GM18870 (cell line): Measurements from ENCODE around the gene DENND1B.
"Not testable (repeated sequence)": the region's sequence is repeated elsewhere in the genome, so short reads cannot be mapped to it uniquely, and the experiment has no call there.

Experiments used
- ATAC-seq: cut with Tn5 transposase; IDR thresholded peaks from one replicate; pipeline ENCODE4 v1.9.1; 2021; ENCODE audit warnings: moderate library complexity; ENCODE audit not compliant: unreplicated experiment

The DENND1B gene

DNA sequence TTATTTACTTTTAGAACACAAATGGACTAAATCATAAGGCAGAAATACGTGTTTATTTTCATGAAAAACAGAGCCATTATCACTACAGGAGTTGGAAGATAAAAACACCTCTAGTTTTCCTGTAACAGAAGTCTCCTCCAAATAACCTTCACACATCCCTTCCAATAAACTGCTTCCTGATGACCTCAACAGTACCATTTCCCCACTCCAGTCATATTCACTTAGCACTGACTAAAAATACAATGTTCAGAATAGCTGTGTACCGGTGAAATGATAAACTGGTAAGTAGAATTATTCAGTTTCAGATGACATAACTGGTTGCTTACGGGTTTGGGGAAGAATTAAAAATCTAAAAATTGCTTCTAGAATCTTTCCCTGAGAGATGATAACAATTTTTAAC lies 137.9 kb downstream of the DENND1B start:
- no peak for ATAC-seq

DNA sequence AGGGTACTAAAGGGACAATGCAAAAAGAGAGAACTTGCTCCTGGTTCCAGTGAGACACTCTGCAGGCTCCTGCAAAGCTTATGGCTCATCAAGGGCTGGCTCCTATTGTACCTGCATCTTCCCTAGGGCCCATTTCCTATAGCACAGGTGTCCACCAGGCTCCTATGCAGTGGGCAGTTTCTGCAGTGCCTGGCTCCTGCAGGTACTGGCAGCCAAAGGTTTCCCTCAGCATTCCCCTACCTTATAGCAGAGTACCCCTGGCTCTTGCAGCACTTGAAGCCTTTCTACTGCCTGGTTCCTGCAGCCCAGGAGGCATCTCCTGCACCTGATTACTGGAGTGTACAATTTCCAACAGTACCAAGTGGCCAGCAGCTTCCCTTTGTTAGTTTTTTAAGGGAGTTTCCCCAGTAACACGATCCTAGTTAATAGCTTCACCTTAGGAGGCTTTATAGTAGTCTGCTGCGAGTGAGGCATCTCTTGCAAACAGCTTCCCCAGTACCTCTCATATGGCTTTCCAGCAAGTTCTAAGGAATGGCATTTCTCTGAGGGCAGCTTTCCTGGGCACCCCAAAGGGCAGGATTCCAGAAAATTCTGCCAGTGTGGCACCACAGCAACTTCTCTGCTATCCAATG lies 141.7 kb downstream of the DENND1B start:
- ATAC-seq = no peak

DNA sequence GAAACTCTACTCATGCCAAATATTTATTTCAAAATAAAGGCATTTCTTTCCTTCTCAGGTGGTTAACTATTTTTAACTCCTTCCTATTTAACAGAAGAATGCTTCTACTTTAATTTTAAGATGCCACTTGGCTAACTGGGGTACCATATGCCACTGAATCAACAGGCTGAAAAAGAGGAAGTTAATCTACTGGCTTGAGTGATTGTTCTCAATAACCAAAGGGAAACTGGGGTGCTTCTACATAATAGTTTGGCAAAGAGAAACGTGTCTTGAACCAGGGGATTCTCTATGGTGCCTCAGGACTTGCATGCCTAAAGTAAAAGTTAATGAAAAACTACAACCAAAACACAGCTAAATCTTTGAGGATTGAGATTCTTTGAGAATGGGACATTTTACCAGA lies 142.6 kb downstream of the DENND1B start:
- ATAC-seq = no peak

DNA sequence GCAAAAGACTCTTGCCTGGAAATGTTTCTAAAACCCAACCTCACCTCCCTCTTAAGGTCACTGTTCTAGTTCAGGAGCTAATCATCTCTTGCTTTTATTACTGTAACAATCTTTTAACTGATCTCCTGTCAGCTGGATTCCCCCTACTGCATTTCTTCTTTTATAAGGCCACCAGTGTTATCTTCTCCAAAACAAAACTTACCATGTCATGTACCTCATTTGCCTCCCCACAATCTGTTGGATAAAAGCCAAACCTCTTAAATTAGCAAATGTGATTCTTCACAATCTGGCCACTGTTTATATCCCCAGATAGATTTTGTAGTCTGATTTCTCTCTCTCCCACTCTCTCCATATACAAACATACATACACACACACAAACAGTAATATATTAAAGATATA lies 143.3 kb downstream of the DENND1B start:
- ATAC-seq = no peak

DNA sequence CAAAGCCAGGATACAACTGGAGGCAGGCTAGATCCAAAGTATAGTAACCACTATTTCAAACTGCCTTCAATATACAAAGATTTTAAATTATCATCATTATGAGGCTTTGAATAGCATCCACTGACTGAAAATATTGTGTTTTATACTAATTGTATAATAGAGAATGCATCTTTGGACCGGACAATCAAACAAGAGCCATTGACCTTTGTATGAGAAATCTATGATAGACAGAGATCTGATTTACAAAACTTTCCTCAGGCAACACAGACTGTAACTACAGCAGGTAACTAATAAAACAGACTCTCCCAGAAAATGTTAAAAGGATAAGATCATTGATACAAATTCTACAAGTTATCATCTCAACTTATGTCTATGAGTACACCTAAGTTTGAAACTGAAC lies 152.9 kb downstream of the DENND1B start:
- no peak for ATAC-seq

DNA sequence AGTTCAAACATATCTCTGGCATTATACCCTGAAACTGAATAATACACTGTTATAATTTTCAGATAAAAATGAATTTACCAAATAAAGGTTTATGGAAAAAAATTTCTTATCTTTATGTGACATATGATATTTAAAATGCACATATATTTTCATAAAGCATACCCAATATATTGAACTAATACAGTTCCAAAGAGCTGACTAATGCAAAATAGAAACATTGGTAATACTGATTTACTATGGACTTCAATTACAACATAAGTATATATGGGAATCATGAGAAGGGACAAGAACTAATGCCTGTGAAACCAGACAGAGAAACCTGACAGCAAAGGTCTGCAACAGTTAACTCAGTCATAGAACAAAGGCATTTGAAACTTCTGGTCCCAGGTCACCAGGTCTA lies 153.5 kb downstream of the DENND1B start:
- no peak for ATAC-seq

DNA sequence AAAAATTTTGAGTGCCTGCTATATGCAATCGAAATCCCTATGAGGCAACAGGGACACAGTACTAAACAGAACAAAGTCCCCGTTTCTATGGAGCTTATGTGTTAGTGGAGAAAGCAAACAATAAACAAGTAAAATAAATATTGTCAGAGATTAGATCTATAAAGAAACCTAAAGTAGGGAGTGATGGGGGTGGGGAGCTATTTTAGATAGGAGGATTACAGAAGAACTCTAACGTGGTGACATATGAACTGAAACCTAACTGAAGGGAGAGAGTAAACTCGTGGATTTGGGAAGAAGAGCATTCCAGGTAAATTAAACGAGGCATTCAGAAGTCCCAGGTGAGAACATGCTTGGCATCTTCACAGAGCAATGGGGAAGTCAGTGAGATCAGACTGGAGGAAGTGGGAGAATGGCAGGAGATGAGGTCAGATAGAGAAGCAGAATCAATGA lies 154.5 kb downstream of the DENND1B start:
- ATAC-seq = no peak

DNA sequence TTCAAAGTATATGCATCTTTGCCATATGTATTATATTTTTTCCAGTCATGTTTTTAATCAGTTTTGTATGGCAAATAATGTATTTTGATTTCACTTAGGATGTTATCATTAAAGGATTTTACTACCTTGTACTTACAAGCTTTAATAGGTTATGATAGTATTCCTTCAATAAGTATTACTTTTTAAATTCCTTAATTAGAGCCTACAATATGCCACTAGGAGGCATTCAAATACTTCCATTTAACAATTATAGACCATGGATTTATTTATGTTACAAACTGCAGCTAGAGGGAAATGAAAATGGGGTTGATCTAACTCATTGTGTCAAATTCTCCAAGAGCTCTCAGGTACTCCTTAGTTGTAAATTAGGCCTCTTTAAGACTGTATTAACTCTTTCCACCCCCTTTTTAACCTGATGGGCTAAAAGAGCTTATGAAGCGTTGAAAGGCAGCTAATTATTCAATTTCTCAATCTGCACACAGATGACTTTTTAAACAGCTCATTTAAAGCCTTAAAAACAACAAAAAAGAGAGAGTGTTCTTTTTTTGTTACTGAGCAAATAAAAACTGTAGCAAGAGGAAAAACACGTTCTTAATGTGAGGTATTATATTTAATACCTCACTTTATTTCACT lies 156.2 kb downstream of the DENND1B start:
- no peak for ATAC-seq

DNA sequence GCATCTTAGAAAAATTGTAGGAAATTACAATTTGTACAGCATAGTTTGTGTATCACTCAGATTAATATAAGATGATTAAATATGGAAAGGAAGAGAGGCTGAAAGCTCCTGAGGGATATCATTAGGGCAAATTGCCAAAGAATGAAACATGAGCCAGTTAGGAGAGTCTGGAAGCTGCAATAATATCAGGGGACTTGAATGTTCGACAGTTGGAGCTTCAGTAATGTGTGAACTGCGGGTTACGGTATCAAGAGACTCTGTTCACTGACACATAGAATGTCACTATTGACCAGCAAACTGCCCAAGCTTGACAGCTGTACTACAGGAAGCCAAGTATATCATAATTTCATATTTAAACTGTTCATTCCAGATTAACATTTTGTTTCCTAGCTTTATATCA lies 157.2 kb downstream of the DENND1B start:
- ATAC-seq = no peak

DNA sequence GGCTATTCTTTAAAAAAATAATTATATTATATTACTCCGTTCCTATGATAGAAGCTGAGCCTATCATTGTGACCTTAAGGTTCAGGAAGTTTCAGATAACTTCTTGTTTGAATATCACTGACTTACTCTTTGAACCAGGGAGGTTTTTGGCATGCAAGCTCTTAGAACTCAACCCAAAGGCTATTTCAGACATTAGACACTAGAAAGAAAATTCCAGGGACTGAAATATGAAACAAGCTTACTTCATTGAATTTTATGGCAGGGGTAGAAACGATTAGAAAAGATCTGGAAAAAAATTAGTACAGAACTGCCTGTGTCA lies 159.6 kb downstream of the DENND1B start:
- ATAC-seq = no peak

DNA sequence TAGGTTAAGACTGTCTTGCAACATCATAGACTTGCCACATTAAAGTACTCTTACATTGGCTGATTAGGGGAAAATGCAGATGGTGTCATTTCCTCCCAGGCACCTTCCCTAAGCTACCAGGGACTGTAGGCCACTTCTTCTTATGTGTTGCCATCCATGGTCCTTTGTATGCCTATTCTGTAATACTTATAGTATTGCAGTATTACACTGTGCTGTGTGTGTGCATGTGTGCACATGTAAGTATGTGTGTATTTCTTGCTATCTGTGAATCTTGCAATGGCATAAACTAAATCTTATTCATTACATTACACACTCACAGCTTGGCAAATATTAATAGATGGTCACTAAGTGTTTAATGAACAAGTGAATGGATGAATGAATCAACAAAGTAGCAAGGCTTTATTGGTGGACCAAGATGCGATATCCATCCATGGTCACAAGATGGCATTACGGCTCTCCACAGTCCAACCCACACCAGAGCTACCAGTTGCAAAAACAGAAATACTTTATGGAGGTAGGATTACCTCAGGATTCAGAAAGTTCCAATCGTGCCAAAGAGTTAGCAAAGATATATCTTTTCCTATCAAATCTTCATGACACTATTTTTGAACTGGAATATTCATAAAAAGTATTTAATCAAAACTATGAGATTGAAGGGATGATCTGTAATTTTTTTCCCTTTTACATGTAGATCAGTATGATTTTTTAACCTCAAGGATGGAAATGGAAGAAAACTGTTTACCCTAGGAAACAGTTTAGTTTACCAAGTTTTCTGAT lies 160.2 kb downstream of the DENND1B start:
- peak; percentile 76 for ATAC-seq

DNA sequence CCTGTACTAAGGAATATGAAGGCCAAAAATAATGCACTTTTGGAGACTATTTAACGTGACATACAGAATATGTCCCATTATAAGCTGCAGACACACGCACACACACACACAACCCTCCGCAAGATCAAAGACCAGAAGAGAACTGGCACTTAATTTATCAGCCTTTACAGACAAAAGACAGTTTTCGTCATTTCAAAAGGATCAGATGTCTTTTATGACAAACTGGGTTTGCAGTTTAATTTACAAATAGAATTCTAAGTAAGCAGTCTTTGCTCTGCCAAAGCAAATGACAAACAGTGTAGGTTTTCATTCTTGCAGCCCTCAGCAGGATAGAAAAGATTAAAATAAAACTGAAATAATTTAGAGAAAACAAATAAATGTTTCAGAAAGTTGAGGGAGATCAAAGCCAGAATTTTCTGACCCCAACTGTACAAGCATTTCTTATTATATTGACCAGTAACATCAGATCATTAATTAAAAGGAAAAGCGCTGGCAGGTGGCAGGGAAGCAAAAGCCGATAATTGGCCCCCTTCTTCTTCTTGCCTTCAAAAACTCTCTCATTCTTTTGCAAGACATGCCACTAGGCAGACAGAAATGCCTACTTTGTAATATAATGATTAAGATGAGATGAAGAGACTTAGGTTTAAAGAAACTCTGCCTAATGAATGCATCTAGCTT lies 169.0 kb downstream of the DENND1B start:
- ATAC-seq = no peak

DNA sequence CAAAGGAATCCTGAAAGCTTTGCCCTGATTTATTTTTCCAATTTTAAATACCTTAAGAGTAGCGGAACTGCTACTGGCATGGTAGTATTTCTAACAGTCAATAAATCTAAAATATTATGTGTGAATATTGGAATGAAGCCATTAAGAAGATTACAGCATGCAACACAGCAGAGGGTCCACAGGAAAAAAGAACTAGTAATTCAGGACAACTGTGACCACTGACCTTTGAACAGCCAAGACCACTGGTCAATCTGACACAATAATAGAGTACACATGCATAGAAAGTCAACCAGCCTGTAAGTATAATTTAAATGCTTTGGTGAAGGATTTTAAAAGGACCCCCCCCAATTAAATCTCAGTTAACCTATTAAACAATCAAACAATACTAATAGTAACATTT lies 171.0 kb downstream of the DENND1B start:
- no peak for ATAC-seq

DNA sequence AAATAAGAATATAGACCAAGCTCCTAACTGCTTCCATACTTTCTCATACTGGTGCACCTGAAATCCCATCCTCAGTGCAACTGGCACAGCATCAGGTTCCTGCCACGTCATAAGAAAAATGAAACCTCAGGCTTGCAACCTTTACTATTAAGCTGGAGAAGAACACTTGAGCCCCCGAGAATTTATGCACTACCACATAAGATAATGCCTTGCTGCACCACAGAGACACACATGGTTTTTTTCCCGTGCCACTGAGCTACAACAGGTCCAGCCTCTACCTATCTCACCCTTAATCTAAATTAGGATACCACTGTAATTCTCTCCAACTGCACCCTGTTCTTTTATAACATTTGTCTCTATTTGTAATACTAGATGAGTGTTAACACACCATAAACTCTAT lies 174.5 kb downstream of the DENND1B start:
- ATAC-seq = no peak

DNA sequence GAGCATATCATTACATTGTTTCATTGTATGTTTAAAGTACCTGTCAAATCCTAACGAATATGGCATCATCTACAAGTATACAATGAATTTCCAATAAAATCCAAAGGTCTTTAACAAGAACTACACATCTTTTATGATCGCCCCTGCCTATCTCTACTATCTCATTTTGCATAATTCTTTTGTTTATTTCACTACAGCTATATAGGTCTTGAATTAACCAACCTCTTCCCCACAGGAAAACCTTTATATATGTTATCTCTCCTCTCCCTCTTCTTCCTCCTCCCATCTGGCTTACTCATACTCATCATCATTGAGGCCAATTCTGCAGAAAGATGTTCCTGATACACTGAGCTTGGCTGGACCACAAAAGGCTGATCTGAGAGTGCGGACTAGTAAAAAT lies 175.5 kb downstream of the DENND1B start:
- no peak for ATAC-seq

DNA sequence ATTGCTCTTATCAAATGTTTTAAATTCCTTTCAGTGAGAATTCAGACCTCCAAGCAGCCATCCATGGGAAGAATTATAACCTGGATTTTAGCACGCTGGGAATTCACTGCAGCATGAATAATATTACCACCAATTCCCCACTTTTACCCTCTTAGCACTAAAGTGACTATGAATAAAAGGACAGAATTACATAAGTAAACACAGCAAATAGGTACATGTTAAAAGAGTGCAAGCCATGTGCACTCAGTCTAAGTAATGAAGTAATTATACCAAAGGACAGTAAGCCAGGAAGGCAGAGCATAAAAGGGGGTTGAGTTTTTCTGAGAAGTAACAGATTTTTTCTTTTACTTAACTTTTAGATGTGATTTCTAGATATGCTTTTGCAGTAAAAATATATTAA lies 176.3 kb downstream of the DENND1B start:
- no peak for ATAC-seq

DNA sequence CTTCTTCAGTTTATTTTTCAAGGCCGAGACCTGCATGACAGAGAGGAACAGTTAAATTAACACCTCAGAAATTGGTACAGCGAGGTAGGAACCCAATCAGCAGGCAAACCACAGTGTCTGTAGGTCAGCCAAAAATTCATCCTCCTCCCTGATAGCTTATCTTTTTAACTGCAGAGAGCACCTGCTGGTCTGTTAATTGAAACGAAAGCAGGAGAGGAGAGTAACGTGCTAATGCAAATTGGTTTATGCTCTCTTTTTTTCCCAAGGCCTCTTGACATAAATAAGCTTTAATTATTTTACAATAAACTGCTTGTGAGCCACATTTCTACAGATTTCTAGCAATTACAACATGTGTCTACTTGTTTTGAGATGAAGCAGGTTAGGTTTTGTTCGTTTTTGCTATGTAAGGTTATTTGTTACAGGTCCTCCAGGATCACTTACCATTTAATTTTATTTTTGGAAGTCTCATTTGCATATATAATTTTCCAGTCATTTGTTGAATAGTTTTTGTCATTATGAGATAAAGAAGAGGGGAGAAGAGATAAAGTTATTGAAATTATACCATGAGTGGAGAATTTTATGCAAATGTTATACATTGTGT lies 179.9 kb downstream of the DENND1B start:
- no peak for ATAC-seq

DNA sequence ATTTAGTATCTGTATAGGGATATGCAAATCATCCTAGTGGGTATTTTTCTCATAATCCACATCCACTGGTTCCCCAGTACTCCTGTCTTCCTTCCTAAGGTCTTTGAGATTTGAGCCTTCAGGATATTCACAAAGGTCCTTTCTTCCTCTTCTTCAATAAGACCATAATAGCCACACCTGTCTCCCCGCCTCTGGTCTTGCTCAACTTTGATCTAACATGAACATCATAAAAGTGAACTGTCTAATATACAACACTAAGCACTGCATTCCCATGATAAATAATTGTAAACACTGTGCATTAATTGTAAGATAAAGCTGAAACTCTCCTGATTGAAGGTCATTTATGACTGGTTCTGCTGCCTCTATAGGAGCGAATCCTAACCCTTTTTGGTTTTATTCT lies 184.6 kb downstream of the DENND1B start:
- ATAC-seq = no peak

DNA sequence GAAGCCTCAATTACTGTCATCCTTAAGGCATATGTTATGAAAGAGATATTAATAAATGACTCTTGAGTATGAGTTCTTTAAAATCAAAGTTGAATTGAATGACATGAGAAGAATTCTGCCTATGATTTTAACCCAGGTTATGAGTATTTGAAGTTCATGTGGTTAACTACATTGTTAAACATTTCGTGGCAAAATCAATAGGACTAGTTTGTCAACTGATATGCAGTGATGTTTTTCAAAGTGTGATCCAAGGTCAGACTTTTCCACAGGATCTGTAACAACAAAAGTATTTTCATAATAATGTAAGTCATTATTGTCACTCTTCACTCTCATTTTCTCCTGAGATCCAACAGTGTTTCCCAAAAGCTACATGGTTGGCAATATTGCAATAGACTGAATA lies 189.5 kb downstream of the DENND1B start:
- ATAC-seq = no peak

DNA sequence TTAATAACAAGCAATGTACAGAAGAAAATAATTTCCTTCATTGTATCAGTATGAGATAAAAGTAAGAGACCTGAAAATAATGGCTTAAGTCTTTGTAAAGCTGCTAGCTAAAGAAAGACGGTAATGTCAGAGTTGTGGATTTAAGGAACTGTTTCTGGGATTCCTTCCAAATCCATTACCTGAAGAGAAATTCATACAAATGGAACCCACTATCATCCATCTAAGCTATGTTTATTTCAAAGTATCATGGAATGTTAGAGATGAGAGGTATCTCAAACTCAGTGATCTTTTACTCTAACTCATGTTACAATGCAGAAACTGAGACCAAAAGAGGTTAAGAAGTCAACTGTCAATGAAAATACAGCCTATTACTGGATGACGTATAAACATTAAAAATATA lies 197.7 kb downstream of the DENND1B start:
- no peak for ATAC-seq

DNA sequence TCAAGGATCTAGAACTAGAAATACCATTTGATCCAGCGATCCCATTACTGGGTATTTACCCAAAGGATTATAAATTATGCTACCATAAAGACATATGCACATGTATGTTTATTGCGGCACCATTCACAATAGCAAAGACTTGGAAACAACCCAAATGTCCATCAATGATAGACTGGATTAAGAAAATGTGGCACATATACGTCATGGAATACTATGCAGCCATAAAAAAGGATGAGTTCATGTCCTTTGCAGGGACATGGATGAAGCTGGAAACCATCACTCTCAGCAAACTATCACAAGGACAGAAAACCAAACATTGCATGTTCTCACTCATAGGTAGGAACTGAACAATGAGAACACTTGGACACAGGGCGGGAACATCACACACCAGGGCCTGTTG lies 199.7 kb downstream of the DENND1B start:
- ATAC-seq = not testable (repeated sequence)
